SK-N-SH (cell line): Measurements from ENCODE around the gene CD320. TPM values are rescaled to one million over a fixed set of nuclear protein-coding genes. Genes with fewer than 3 reads are reported as not detected.

Source experiments
- CTCF ChIA-PET: fragments of 300-600, 350-600 bp; formaldehyde crosslinking; extraction: SDS; loops from one replicate; lab custom pipeline; 2021; lab: Yijun Ruan, JAX
- POLR2A ChIA-PET: fragments of 350-600 bp; sonication (Branson Sonifier 250); formaldehyde crosslinking; extraction: SDS; loops from one replicate; lab custom pipeline; 2020; ENCODE audit warnings: antibody characterized with exemption, inconsistent platforms; lab: Yijun Ruan, JAX
- DNase-seq: peaks from one replicate; pipeline ENCODE4 v3.0.0; 2012
- H2AFZ ChIP-seq: fragments of 200-600 bp; sonication (generic); 2 replicates; pipeline ENCODE4 v1.8.1; 2016; ENCODE audit warnings: antibody characterized with exemption, mild to moderate bottlenecking, low read depth
- H3F3A ChIP-seq: fragments of 200-600 bp; sonication (generic); replicated peaks from 2 replicates; pipeline ENCODE3; 2016; ENCODE audit warnings: antibody characterized with exemption, mild to moderate bottlenecking; ENCODE audit not compliant: insufficient read depth
- H3K27ac ChIP-seq, 2 experiments: fragments of 200-500 bp in 1 of 2; fragments of 200-600 bp in 1 of 2; sonication (Bioruptor generic) in 1 of 2; sonication (generic), shearing (Covaris generic) in 1 of 2; 2 replicates each; pipeline versions ENCODE4 v1.5.1 to v1.6.1; 2014 to 2016; ENCODE audit warnings: low read depth in 2 of 2, inconsistent platforms in 1 of 2, low read length in 1 of 2, mild to moderate bottlenecking in 1 of 2, mixed read lengths in 1 of 2
- H3K27me3 ChIP-seq: fragments of 200-600 bp; sonication (generic), shearing (Covaris generic); 2 replicates; pipeline ENCODE4 v1.6.1; 2016; ENCODE audit warnings: mixed run types; ENCODE audit not compliant: insufficient read depth
- H3K36me3 ChIP-seq, 2 experiments: fragments of 200-500 bp in 1 of 2; fragments of 200-600 bp in 1 of 2; sonication (Bioruptor generic) in 1 of 2; sonication (generic) in 1 of 2; replicated peaks in 1 of 2; 2 replicates each; pipeline versions ENCODE3 to v1.5.1; 2014 to 2016; ENCODE audit warnings: low read length in 1 of 2, mild to moderate bottlenecking in 1 of 2; ENCODE audit not compliant: insufficient read depth in 2 of 2, control insufficient read depth in 1 of 2
- H3K4me1 ChIP-seq, 2 experiments: fragments of 200-500 bp in 1 of 2; fragments of 200-600 bp in 1 of 2; sonication (Bioruptor generic) in 1 of 2; sonication (generic), shearing (Covaris generic) in 1 of 2; 2 replicates each; pipeline versions ENCODE4 v1.5.1 to v1.6.1; 2014 to 2016; ENCODE audit warnings: low read depth in 1 of 2, low read length in 1 of 2, mixed run types in 1 of 2; ENCODE audit not compliant: insufficient read depth in 2 of 2, control insufficient read depth in 1 of 2
- H3K4me2 ChIP-seq: fragments of 200-600 bp; sonication (generic), shearing (Covaris generic); 2 replicates; pipeline ENCODE4 v1.6.1; 2017; ENCODE audit warnings: mixed run types
- H3K4me3 ChIP-seq, 2 experiments: fragments of 200-500 bp in 1 of 2; fragments of 200-600 bp in 1 of 2; sonication (Bioruptor generic) in 1 of 2; sonication (generic), shearing (Covaris generic) in 1 of 2; 2 replicates each; pipeline versions ENCODE4 v1.5.1 to v1.8.1; 2014 to 2016; ENCODE audit warnings: low read depth in 2 of 2, inconsistent platforms in 1 of 2, low read length in 1 of 2, mild to moderate bottlenecking in 1 of 2, mixed read lengths in 1 of 2, moderate library complexity in 1 of 2
- H3K79me2 ChIP-seq: fragments of 200-600 bp; sonication (generic); 2 replicates; pipeline ENCODE4 v1.8.1; 2017; ENCODE audit warnings: mild to moderate bottlenecking; ENCODE audit not compliant: insufficient read depth
- H3K9ac ChIP-seq: fragments of 200-600 bp; sonication (generic); 2 replicates; pipeline ENCODE4 v1.6.1; 2017; ENCODE audit warnings: mixed run types
- H3K9me2 ChIP-seq: fragments of 200-600 bp; sonication (generic); 2 replicates; pipeline ENCODE4 v1.6.1; 2017; ENCODE audit warnings: mixed run types
- H3K9me3 ChIP-seq: fragments of 200-600 bp; sonication (generic); 2 replicates; pipeline ENCODE4 v1.6.1; 2017; ENCODE audit warnings: mixed run types, mild to moderate bottlenecking, moderate library complexity
- H4K20me1 ChIP-seq: fragments of 200-600 bp; sonication (generic); 2 replicates; pipeline ENCODE4 v1.6.1; 2017; ENCODE audit warnings: mild to moderate bottlenecking, mixed run types; ENCODE audit not compliant: insufficient read depth
- FOXJ3 ChIP-seq: sonication (generic); formaldehyde crosslinking; IDR thresholded peaks from 2 replicates; pipeline ENCODE4 v1.5.1; 2020; ENCODE audit warnings: mild to moderate bottlenecking, missing genetic modification reagents
- FOXM1 ChIP-seq: IDR thresholded peaks from 2 replicates; pipeline ENCODE4 v1.4.0; 2012; ENCODE audit warnings: low read depth, mild to moderate bottlenecking
- GABPA ChIP-seq: IDR thresholded peaks from 2 replicates; pipeline ENCODE4 v1.4.0; 2012; ENCODE audit warnings: low read depth, mild to moderate bottlenecking
- JUND ChIP-seq: IDR thresholded peaks from 2 replicates; pipeline ENCODE4 v1.4.0; 2012
- MAX ChIP-seq: IDR thresholded peaks from 2 replicates; pipeline ENCODE4 v1.4.0; 2012; ENCODE audit warnings: low read depth
- MEF2A ChIP-seq: IDR thresholded peaks from 2 replicates; pipeline ENCODE4 v1.4.0; 2012; ENCODE audit warnings: low read depth, borderline replicate concordance
- MXI1 ChIP-seq: IDR thresholded peaks from 2 replicates; pipeline ENCODE4 v1.6.1; 2012; ENCODE audit warnings: mild to moderate bottlenecking, low read depth, low read length, improper control_type of control experiment
- NFIC ChIP-seq: IDR thresholded peaks from 2 replicates; pipeline ENCODE4 v1.4.0; 2012; ENCODE audit warnings: borderline replicate concordance
- NRF1 ChIP-seq: IDR thresholded peaks from 2 replicates; pipeline ENCODE4 v1.6.1; 2012; ENCODE audit warnings: low read depth, mild to moderate bottlenecking, low read length
- POLR2AphosphoS5 ChIP-seq: IDR thresholded peaks from 2 replicates; pipeline ENCODE4 v1.6.1; 2012; ENCODE audit warnings: low read depth, low read length
- RCOR1 ChIP-seq: fragments of 150-350 bp; IDR thresholded peaks from 2 replicates; pipeline ENCODE4 v1.6.1; 2017; ENCODE audit warnings: antibody characterized with exemption, low read length
- RFX5 ChIP-seq: IDR thresholded peaks from 2 replicates; pipeline ENCODE4 v1.6.1; 2012; ENCODE audit warnings: mild to moderate bottlenecking, improper control_type of control experiment, low read length
- RXRA ChIP-seq: IDR thresholded peaks from 2 replicates; pipeline ENCODE4 v1.4.0; 2012; ENCODE audit warnings: low read depth, mild to moderate bottlenecking, borderline replicate concordance
- SIN3A ChIP-seq: IDR thresholded peaks from 2 replicates; pipeline ENCODE4 v1.6.1; 2012; ENCODE audit warnings: low read depth, mild to moderate bottlenecking, low read length, moderate library complexity, borderline replicate concordance
- SMC3 ChIP-seq: IDR thresholded peaks from 2 replicates; pipeline ENCODE4 v1.6.1; 2012; ENCODE audit warnings: low read depth, low read length, improper control_type of control experiment
- TAF1 ChIP-seq: IDR thresholded peaks from 2 replicates; pipeline ENCODE4 v1.6.1; 2012; ENCODE audit warnings: low read depth, mild to moderate bottlenecking, low read length, moderate library complexity, borderline replicate concordance
- TCF12 ChIP-seq: IDR thresholded peaks from 2 replicates; pipeline ENCODE4 v1.4.0; 2012
- USF1 ChIP-seq: IDR thresholded peaks from 2 replicates; pipeline ENCODE4 v1.4.0; 2012; ENCODE audit warnings: low read depth, borderline replicate concordance
- YY1 ChIP-seq: IDR thresholded peaks from 2 replicates; pipeline ENCODE4 v1.4.0; 2012; ENCODE audit warnings: low read depth, mild to moderate bottlenecking
- WGBS: methylation state at CpG from one replicate; pipeline ENCODE4 v1.1.6; 2017; ENCODE audit warnings: low lambda C conversion rate; 5-methylcytosine and 5-hydroxymethylcytosine counted together
- polyA plus RNA-seq, 3 experiments: library from polyadenylated mRNA; depleted of rRNA; stranded (reverse); fragments of >200 nt; gene quantifications; 2 replicates each; pipeline ENCODE4 v1.2.3, GENCODE V29; 2012

Gene CD320
- polyA plus RNA-seq, 1 of the 3 experiments (the other 2 are of a cell fraction) = 129 TPM

GRCh38 chr19:8304841-8305621 is 3.1 kb downstream of the CD320 start:
- Histone ChIP-seq H3K79me2 (peaks cover 10% of the 10 kb centered on the region; the same call in 1 of the 2 replicates), H3K4me3 (no peak overlapping the region), H2AFZ (no peak overlapping the region), H3K9me3 (no peaks in the 10 kb centered on the region), H3K36me3 (peaks cover 0 to 6% of the 10 kb centered on the region in 2 experiments), H3K9ac (no peak overlapping the region), H4K20me1 (no peaks in the 10 kb centered on the region), H3K9me2 (no peaks in the 10 kb centered on the region), H3K4me2 (no peak overlapping the region), H3K27ac (no peak overlapping the region), H3K27me3 (no peaks in the 10 kb centered on the region), H3K4me1 (peaks cover 4 to 12% of the 10 kb centered on the region in 2 experiments; a peak in 2 of 4 replicates), H3F3A (peaks cover 10% of the 10 kb centered on the region)
- DNase-seq = peak; percentile 80
- TF ChIP-seq USF1 = no peak
- TF ChIP-seq YY1 = no peak
- TF ChIP-seq NFIC = no peak
- no peak for TF ChIP-seq SIN3A
- TF ChIP-seq TAF1 = no peak
- no peak for TF ChIP-seq TCF12
- TF ChIP-seq JUND = no peak
- no peak for TF ChIP-seq NRF1
- TF ChIP-seq POLR2AphosphoS5 = no peak
- no peak for TF ChIP-seq SMC3
- no peak for TF ChIP-seq MXI1
- no peak for TF ChIP-seq RCOR1
- no peak for TF ChIP-seq GABPA
- no peak for TF ChIP-seq RXRA
- ChIA-PET POLR2A (no interaction called here), CTCF (interaction anchor here (0.5 to 0.7 kb wide), 2 partner anchors 49 to 635 kb away, joined by 3 read pairs; no protein-coding TSS in a partner anchor)
- 94% methylated on average over 26 of the region's 33 CpGs for WGBS

GRCh38 chr19:8302734-8303133 is 5.4 kb downstream of the CD320 start:
- POLR2A ChIA-PET = no interaction called here
- 76% methylated on average over 2 of the region's 7 CpGs for WGBS
- CTCF ChIA-PET = interaction anchor here (1.3 to 1.6 kb wide), 3 partner anchors 33 to 297 kb away, joined by 3 to 8 read pairs (median 3); partner anchors contain the start of gene ELAVL1

More at GRCh38 chr19:8302734-8303133, 5.4 kb downstream of the CD320 start:
- Histone ChIP-seq H3K27me3 (no peaks in the 10 kb centered on the region), H3K4me3 (no peak overlapping the region), H3K9ac (no peak overlapping the region), H2AFZ (no peak overlapping the region), H3K79me2 (peaks cover 9% of the 10 kb centered on the region; the same call in 1 of the 2 replicates), H3F3A (peaks cover 4% of the 10 kb centered on the region), H3K27ac (no peak overlapping the region), H4K20me1 (no peaks in the 10 kb centered on the region)
- DNase-seq = no peak
- TF ChIP-seq SIN3A = no peak
- TF ChIP-seq MAX = no peak
- no peak for TF ChIP-seq RXRA
- TF ChIP-seq TAF1 = no peak
- TF ChIP-seq YY1 = no peak
- TF ChIP-seq MEF2A = no peak
- TF ChIP-seq FOXJ3 (CRISPR knock-in tag) = no peak
- TF ChIP-seq RFX5 = no peak
- no peak for TF ChIP-seq FOXM1
- TF ChIP-seq, all 33 proteins: peak for 0
- no peaks in the 10 kb centered on the region for H3K9me3 ChIP-seq
- H3K9me2 ChIP-seq = no peaks in the 10 kb centered on the region
- peaks cover 0 to 6% of the 10 kb centered on the region in 2 experiments for H3K36me3 ChIP-seq
- H3K4me2 ChIP-seq = no peak overlapping the region
- peaks cover 4 to 8% of the 10 kb centered on the region in 2 experiments; a peak in 2 of 4 replicates for H3K4me1 ChIP-seq
